HEK293 (cell line): Measurements from ENCODE around the gene ERRFI1.

ENCODE experiments used
- AEBP2 ChIP-seq: fragments of 450-650 bp; formaldehyde crosslinking; IDR thresholded peaks from 2 replicates; pipeline ENCODE4 v1.5.1; 2016; ENCODE audit warnings: missing biosample characterization, missing genetic modification characterization, borderline replicate concordance
- BCL11A ChIP-seq: fragments of 450-650 bp; formaldehyde crosslinking; IDR thresholded peaks from 2 replicates; pipeline ENCODE4 v1.5.1; 2016; ENCODE audit warnings: low read depth, missing biosample characterization, missing genetic modification characterization
- BCL6B ChIP-seq: fragments of 450-650 bp; formaldehyde crosslinking; IDR thresholded peaks from 2 replicates; pipeline ENCODE4 v1.5.1; 2017; ENCODE audit warnings: missing biosample characterization, missing genetic modification characterization
- GLI2 ChIP-seq: fragments of 450-650 bp; formaldehyde crosslinking; IDR thresholded peaks from 2 replicates; pipeline ENCODE4; 2017; ENCODE audit warnings: missing biosample characterization, missing genetic modification characterization, low read depth, borderline replicate concordance
- GLIS2 ChIP-seq: fragments of 450-650 bp; formaldehyde crosslinking; IDR thresholded peaks from 2 replicates; pipeline ENCODE4 v1.5.1; 2016; ENCODE audit warnings: missing biosample characterization, missing genetic modification characterization
- HOXD13 ChIP-seq: sonication (generic); formaldehyde crosslinking; IDR thresholded peaks from 2 replicates; pipeline ENCODE4 v1.8.0; 2022; ENCODE audit warnings: missing genetic modification reagents, borderline replicate concordance
- KLF1 ChIP-seq: fragments of 450-650 bp; formaldehyde crosslinking; IDR thresholded peaks from 2 replicates; pipeline ENCODE4 v1.5.1; 2016; ENCODE audit warnings: missing biosample characterization, missing genetic modification characterization
- MEIS1 ChIP-seq: sonication (generic); formaldehyde crosslinking; IDR thresholded peaks from 2 replicates; pipeline ENCODE4 v1.8.1; 2022; ENCODE audit warnings: missing genetic modification reagents, mild to moderate bottlenecking, borderline replicate concordance
- MZF1 ChIP-seq: fragments of 450-650 bp; formaldehyde crosslinking; IDR thresholded peaks from 2 replicates; pipeline ENCODE4 v1.5.1; 2017; ENCODE audit warnings: missing biosample characterization, missing genetic modification characterization, borderline replicate concordance
- SP2 ChIP-seq: fragments of 450-650 bp; formaldehyde crosslinking; IDR thresholded peaks from 2 replicates; pipeline ENCODE4 v1.5.1; 2016; ENCODE audit warnings: missing biosample characterization, missing genetic modification characterization
- TCF7L2 ChIP-seq: IDR thresholded peaks from 2 replicates; pipeline ENCODE4 v1.6.1; 2011; ENCODE audit warnings: low read depth, mild to moderate bottlenecking, inconsistent platforms, low read length, moderate library complexity, borderline replicate concordance
- TRIM28 ChIP-seq: IDR thresholded peaks from 2 replicates; pipeline ENCODE4 v1.6.1; 2011; ENCODE audit warnings: low read length, control low read depth, borderline replicate concordance
- ZEB2 ChIP-seq: fragments of 450-650 bp; formaldehyde crosslinking; IDR thresholded peaks from 2 replicates; pipeline ENCODE4 v1.5.1; 2016; ENCODE audit warnings: missing biosample characterization, missing genetic modification characterization
- ZFHX2 ChIP-seq: fragments of 450-650 bp; formaldehyde crosslinking; conservative IDR thresholded peaks from 2 replicates; pipeline ENCODE4 v1.5.1; 2016; ENCODE audit warnings: missing biosample characterization, missing genetic modification characterization
- ZFP41 ChIP-seq: fragments of 450-650 bp; formaldehyde crosslinking; IDR thresholded peaks from 2 replicates; pipeline ENCODE4 v1.5.1; 2016; ENCODE audit warnings: missing biosample characterization, missing genetic modification characterization, borderline replicate concordance
- ZNF114 ChIP-seq: fragments of 450-650 bp; formaldehyde crosslinking; IDR thresholded peaks from 2 replicates; pipeline ENCODE4 v1.5.0; 2017; ENCODE audit warnings: missing biosample characterization, missing genetic modification characterization
- ZNF132 ChIP-seq: fragments of 450-650 bp; formaldehyde crosslinking; IDR thresholded peaks from 2 replicates; pipeline ENCODE4 v1.5.1; 2017; ENCODE audit warnings: missing biosample characterization, missing genetic modification characterization, borderline replicate concordance
- ZNF133 ChIP-seq: fragments of 450-650 bp; formaldehyde crosslinking; IDR thresholded peaks from 2 replicates; pipeline ENCODE4 v1.5.1; 2016; ENCODE audit warnings: missing biosample characterization, missing genetic modification characterization
- ZNF138 ChIP-seq: fragments of 450-650 bp; formaldehyde crosslinking; IDR thresholded peaks from 2 replicates; pipeline ENCODE4 v1.5.1; 2016; ENCODE audit warnings: missing biosample characterization, missing genetic modification characterization, borderline replicate concordance
- ZNF148 ChIP-seq: fragments of 450-650 bp; formaldehyde crosslinking; IDR thresholded peaks from 2 replicates; pipeline ENCODE4 v1.5.0; 2017; ENCODE audit warnings: missing biosample characterization, missing genetic modification characterization, borderline replicate concordance
- ZNF169 ChIP-seq: fragments of 450-650 bp; formaldehyde crosslinking; IDR thresholded peaks from 2 replicates; pipeline ENCODE4 v1.5.1; 2016; ENCODE audit warnings: missing biosample characterization, missing genetic modification characterization
- ZNF184 ChIP-seq: fragments of 450-650 bp; IDR thresholded peaks from 2 replicates; pipeline ENCODE4 v1.5.1; 2018; ENCODE audit warnings: missing biosample characterization, mild to moderate bottlenecking, missing genetic modification characterization
- ZNF221 ChIP-seq: fragments of 450-650 bp; formaldehyde crosslinking; IDR thresholded peaks from 2 replicates; pipeline ENCODE4 v1.5.1; 2017; ENCODE audit warnings: missing biosample characterization, missing genetic modification characterization, borderline replicate concordance
- ZNF426 ChIP-seq: fragments of 450-650 bp; formaldehyde crosslinking; IDR thresholded peaks from 2 replicates; pipeline ENCODE4 v1.5.1; 2017; ENCODE audit warnings: missing biosample characterization, missing genetic modification characterization, mild to moderate bottlenecking, inconsistent platforms, moderate library complexity
- ZNF473 ChIP-seq: fragments of 450-650 bp; formaldehyde crosslinking; IDR thresholded peaks from 2 replicates; pipeline ENCODE4 v1.5.1; 2017; ENCODE audit warnings: missing biosample characterization, missing genetic modification characterization
- ZNF530 ChIP-seq: fragments of 450-650 bp; formaldehyde crosslinking; IDR thresholded peaks from 2 replicates; pipeline ENCODE4 v1.5.1; 2016; ENCODE audit warnings: low read depth, missing biosample characterization, missing genetic modification characterization
- ZNF548 ChIP-seq: fragments of 450-650 bp; formaldehyde crosslinking; IDR thresholded peaks from 2 replicates; pipeline ENCODE4 v1.5.1; 2016; ENCODE audit warnings: missing biosample characterization, missing genetic modification characterization
- ZNF555 ChIP-seq: fragments of 450-650 bp; formaldehyde crosslinking; conservative IDR thresholded peaks from 2 replicates; pipeline ENCODE4 v1.5.1; 2017; ENCODE audit warnings: missing biosample characterization, mild to moderate bottlenecking, missing genetic modification characterization, inconsistent platforms
- ZNF585B ChIP-seq: fragments of 450-650 bp; formaldehyde crosslinking; IDR thresholded peaks from 2 replicates; pipeline ENCODE4 v1.5.1; 2016; ENCODE audit warnings: missing biosample characterization, missing genetic modification characterization
- ZNF600 ChIP-seq: fragments of 450-650 bp; formaldehyde crosslinking; IDR thresholded peaks from 2 replicates; pipeline ENCODE4 v1.5.1; 2016; ENCODE audit warnings: missing biosample characterization, missing genetic modification characterization
- ZNF626 ChIP-seq: fragments of 450-650 bp; sonication (Bioruptor Pico); formaldehyde crosslinking; IDR thresholded peaks from 2 replicates; pipeline ENCODE4 v1.5.1; 2018; ENCODE audit warnings: missing biosample characterization, missing genetic modification characterization, inconsistent platforms
- ZNF654 ChIP-seq: fragments of 450-650 bp; formaldehyde crosslinking; IDR thresholded peaks from 2 replicates; pipeline ENCODE4 v1.5.1; 2016; ENCODE audit warnings: low read depth, missing biosample characterization, missing genetic modification characterization
- ZNF76 ChIP-seq: fragments of 450-650 bp; formaldehyde crosslinking; IDR thresholded peaks from 2 replicates; pipeline ENCODE4; 2016; ENCODE audit warnings: low read depth, missing biosample characterization, missing genetic modification characterization, borderline replicate concordance
- ZNF792 ChIP-seq: fragments of 450-650 bp; formaldehyde crosslinking; IDR thresholded peaks from 2 replicates; pipeline ENCODE4 v1.5.1; 2016; ENCODE audit warnings: missing biosample characterization, missing genetic modification characterization
- ZSCAN23 ChIP-seq: fragments of 450-650 bp; formaldehyde crosslinking; IDR thresholded peaks from 2 replicates; pipeline ENCODE4 v1.5.1; 2016; ENCODE audit warnings: missing biosample characterization, missing genetic modification characterization
- ZSCAN4 ChIP-seq: fragments of 450-650 bp; formaldehyde crosslinking; IDR thresholded peaks from 2 replicates; pipeline ENCODE4 v1.5.1; 2017; ENCODE audit warnings: missing biosample characterization, missing genetic modification characterization

The ERRFI1 gene

GRCh38 chr1:8027748-8028570, 1.9 kb upstream of the ERRFI1 start (continued):
- TF ChIP-seq HOXD13 (CRISPR knock-in tag): no peak
- TF ChIP-seq ZNF76 (tag by site-specific recombination): no peak
- TF ChIP-seq TCF7L2: no peak
- TF ChIP-seq ZNF600 (tag by site-specific recombination): peak; percentile 63
- no peak for TF ChIP-seq ZNF426
- peak; percentile 34; the same call in 1 of the 2 replicates for TF ChIP-seq MZF1 (tag by site-specific recombination)
- TF ChIP-seq BCL11A (tag by site-specific recombination): 0 out of 2 replicates have a peak, but pooled peaks have one; percentile 19
- no peak for TF ChIP-seq KLF1 (tag by site-specific recombination)
- TF ChIP-seq ZNF148: no peak
- no peak for TF ChIP-seq ZNF555
- no peak for TF ChIP-seq ZNF626 (tag by site-specific recombination)
- TF ChIP-seq AEBP2 (tag by site-specific recombination): no peak
- TF ChIP-seq ZFP41 (tag by site-specific recombination): no peak
- TF ChIP-seq TRIM28: no peak
- no peak for TF ChIP-seq ZNF654 (tag by site-specific recombination)
- no peak for TF ChIP-seq GLIS2
- no peak for TF ChIP-seq ZNF221
- TF ChIP-seq ZNF132 (tag by site-specific recombination): no peak
- no peak for TF ChIP-seq GLI2 (tag by site-specific recombination)
- no peak for TF ChIP-seq ZSCAN4 (tag by site-specific recombination)
- no peak for TF ChIP-seq ZNF530 (tag by site-specific recombination)
- no peak for TF ChIP-seq ZSCAN23
- no peak for TF ChIP-seq ZNF585B (tag by site-specific recombination)
- no peak for TF ChIP-seq ZNF114 (tag by site-specific recombination)
- no peak for TF ChIP-seq ZNF138
- no peak for TF ChIP-seq BCL6B (tag by site-specific recombination)
- TF ChIP-seq ZFHX2 (tag by site-specific recombination): no peak
- TF ChIP-seq SP2 (tag by site-specific recombination): no peak
- TF ChIP-seq ZNF548 (tag by site-specific recombination): no peak
- TF ChIP-seq MEIS1: no peak
- TF ChIP-seq ZNF473: no peak
- peak; percentile 66 for TF ChIP-seq ZEB2 (tag by site-specific recombination)
- no peak for TF ChIP-seq ZNF169 (tag by site-specific recombination)
- TF ChIP-seq ZNF184 (tag by site-specific recombination): peak; percentile 72; the same call in 1 of the 2 replicates
- no peak for TF ChIP-seq ZNF133 (tag by site-specific recombination)
- no peak for TF ChIP-seq ZNF792 (tag by site-specific recombination)
